GM21423 (cell line): ENCODE measurements around the gene PCDHA2.
"Not testable (repeated sequence)": the region's sequence is repeated elsewhere in the genome, so short reads cannot be mapped to it uniquely, and the experiment has no call there.

ENCODE experiments used
- ATAC-seq: cut with Tn5 transposase; IDR thresholded peaks from one replicate; pipeline ENCODE4 v1.9.1; 2021; ENCODE audit warnings: mild to moderate bottlenecking, moderate library complexity; ENCODE audit not compliant: unreplicated experiment

The PCDHA2 gene

GRCh38 chr5:140794595-140795258 is at the start of gene PCDHA2:
PCDHA2 (plus strand) TSS chr5:140794852.
- no peak for ATAC-seq

DNA sequence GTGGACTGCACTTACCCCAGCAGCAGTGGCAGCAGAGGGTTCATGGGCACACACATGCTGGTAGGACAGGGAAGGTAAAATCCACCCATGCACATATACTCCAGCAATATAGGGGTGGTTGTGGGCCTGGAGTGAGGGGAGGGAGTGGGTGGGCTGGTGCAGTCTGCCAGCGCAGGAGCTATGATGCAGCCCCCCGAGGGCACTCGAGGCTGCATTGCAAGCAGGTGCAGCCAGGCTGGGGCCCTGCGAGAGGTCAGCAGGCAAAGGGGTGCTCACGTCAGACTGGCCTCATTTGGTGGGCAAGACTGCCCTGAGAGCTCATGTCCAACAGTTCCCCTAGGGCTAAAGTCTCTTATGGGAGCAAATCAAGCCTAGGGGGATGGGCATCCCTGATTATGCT is 41.1 kb upstream of the PCDHA2 start:
- no peak for ATAC-seq

DNA sequence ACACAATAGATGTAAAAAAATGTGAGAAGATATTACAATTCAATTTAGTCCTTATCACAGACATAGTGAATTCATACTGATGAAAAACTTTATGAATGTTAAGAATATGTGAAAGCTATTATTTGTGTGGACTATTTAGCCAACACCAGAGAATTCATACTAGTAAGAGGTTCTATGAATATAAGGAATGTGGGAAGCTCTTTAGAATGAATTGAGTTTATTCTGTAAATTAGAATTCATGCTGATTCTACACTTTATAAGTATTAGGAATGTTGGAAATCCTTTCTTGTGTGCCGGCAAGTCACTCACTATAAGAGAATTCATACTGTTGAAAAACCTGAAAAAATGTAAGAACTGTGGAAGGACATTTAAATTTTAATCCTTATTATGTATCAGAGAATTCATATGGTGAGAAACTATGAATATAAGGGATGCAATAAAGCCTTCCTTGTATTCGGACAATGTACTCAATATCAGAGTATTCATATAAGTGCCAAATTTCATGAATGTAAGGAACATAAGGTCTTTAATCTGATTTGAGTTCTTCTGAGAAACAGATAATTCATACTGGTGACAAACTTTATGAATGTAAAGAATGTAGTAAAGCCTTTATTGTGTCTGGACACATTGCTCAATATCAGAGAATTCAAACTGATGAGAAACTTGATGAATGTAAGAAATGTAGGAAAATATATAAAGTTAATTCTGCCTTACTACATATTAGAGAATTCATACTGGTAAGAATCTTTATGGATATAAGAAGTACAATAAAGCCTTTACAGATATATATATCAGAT is 30.3 kb upstream of the PCDHA2 start:
- ATAC-seq: no peak

- ATAC-seq: no peak
These were observed 27.2 kb upstream of the PCDHA2 start for GRCh38 chr5:140767444-140767843.

DNA sequence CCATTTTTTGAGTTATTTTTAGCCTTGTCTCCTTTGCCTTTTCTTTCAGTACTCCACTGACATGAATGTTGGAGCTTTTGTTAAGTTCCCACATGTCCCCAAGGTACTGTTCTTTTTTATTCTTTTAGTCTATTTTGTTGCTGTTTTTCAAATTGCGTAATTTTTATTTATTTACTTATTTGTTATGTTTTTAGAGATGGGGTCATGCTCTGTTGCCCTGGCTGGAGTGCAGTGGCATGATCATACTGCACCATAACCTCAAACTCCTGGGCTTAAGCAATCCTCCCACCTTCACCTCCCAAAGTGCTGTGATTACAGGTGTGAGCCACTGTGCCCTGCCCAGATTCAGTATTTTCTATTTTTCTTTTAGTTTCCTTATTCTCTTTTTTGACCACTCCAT is 14.1 kb upstream of the PCDHA2 start:
- ATAC-seq: no peak

DNA sequence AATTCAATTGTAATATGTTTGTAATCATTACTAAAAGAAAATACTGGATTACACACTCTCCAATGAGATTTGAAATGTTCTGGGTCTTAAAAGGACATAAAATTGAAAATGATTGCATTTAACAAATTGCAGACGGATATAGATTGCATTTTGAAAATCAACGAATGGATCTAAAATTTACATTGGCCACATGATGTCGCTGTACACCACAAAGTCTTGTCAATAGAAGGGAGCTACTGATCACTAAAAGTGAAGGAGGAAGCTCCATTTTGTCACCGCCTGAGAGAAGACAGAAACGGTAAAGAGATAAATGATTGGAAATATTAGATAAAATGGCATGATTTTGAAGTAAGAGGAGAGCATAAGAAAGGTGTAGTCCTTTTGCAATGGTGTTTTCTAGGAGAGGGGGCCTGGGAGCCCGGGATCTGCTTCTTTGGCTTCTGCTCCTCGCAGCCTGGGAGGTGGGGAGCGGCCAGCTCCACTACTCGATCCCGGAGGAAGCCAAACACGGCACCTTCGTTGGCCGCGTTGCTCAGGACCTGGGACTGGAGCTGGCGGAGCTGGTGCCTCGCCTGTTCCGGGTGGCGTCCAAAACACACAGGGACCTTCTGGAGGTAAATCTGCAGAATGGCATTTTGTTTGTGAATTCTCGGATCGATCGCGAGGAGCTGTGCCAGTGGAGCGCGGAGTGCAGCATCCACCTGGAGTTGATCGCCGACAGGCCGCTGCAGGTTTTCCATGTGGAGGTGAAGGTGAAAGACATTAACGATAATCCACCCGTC is 8.6 kb upstream of the PCDHA2 start, which contains the start of gene PCDHA1:
PCDHA1 (plus strand) TSS at position 236 of the 782 bp plus-strand sequence.
- ATAC-seq: no peak

DNA sequence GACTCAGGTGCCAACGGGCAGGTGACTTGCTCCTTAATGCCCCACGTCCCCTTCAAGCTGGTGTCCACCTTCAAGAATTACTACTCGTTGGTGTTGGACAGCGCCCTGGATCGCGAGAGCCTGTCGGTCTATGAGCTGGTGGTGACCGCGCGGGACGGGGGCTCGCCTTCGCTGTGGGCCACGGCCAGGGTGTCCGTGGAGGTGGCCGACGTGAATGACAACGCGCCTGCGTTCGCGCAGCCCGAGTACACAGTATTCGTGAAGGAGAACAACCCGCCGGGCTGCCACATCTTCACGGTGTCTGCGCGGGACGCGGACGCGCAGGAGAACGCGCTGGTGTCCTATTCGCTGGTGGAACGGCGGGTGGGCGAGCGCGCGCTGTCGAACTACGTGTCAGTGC is 7.2 kb upstream of the PCDHA2 start:
- not testable (repeated sequence) for ATAC-seq

GRCh38 chr5:140787849-140788504 is 6.7 kb upstream of the PCDHA2 start:
- not testable (repeated sequence) for ATAC-seq

- ATAC-seq: no peak
These were observed 3.6 kb upstream of the PCDHA2 start for GRCh38 chr5:140791089-140791488.

DNA sequence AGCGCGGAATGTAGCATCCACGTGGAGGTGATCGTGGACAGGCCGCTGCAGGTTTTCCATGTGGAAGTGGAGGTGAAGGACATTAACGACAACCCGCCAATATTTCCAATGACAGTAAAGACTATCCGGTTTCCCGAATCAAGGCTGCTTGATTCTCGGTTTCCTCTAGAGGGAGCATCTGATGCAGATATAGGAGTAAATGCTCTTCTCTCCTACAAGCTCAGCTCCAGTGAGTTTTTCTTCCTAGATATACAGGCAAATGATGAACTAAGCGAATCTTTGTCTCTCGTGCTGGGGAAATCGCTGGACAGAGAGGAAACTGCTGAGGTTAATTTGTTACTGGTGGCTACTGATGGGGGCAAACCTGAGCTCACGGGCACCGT is 598 bp downstream of the PCDHA2 start:
- ATAC-seq: no peak

GRCh38 chr5:140796072-140796717 is 1.5 kb downstream of the PCDHA2 start:
- ATAC-seq: not testable (repeated sequence)

DNA sequence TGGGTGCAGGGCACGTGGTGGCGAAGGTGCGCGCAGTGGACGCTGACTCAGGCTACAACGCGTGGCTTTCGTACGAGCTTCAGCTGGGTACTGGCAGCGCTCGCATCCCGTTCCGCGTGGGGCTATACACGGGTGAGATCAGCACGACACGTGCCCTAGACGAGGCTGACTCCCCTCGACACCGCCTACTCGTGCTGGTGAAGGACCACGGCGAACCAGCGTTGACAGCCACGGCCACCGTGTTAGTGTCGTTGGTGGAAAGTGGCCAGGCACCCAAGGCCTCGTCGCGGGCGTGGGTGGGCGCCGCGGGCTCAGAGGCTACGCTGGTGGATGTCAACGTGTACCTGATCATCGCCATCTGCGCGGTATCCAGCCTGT is 2.1 kb downstream of the PCDHA2 start:
- no peak for ATAC-seq

DNA sequence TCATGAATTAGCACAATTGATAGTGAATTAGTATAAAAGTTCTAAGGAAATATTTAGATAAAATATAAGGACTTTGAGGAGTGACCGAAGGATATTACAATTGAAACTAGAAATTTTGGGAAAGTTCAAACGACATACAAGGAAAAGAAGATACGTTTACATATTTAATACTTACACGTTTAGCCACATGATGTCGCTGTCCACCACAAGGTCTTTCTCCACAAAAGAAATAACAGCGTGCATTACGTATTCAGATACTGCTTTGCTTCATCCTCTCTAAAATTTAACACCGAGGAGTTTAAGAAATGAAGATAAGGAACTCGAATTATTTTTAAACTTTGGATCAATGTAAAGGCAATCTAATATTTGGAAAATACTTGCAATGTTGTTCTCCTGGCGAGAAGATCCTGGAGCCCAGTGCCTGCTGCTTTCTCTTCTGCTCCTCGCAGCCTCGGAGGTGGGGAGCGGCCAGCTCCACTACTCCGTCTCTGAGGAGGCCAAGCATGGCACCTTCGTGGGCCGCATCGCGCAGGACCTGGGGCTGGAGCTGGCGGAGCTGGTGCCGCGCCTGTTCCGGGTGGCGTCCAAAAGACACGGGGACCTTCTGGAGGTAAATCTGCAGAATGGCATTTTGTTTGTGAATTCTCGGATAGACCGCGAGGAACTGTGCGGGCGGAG is 6.3 kb downstream of the PCDHA2 start, which contains the start of gene PCDHA3:
PCDHA3 (plus strand) TSS at position 242 of the 678 bp plus-strand sequence.
- no peak for ATAC-seq

- ATAC-seq: no peak
These were observed 6.8 kb downstream of the PCDHA2 start for GRCh38 chr5:140801494-140801841.

- not testable (repeated sequence) for ATAC-seq
These were observed 7.7 kb downstream of the PCDHA2 start for GRCh38 chr5:140802381-140802780.

DNA sequence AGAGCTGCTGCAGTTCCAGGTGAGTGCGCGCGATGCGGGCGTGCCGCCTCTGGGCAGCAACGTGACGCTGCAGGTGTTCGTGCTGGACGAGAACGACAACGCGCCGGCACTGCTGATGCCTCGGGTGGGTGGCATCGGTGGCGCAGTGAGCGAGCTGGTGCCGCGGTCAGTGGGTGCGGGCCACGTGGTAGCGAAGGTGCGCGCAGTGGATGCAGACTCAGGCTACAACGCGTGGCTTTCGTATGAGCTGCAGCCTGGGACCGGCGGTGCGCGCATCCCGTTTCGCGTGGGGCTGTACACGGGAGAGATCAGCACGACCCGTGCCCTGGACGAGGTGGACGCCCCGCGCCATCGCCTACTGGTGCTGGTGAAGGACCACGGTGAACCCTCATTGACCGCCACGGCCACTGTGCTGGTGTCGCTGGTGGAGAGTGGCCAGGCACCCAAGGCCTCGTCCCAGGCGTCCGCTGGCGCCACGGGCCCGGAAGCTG is 8.2 kb downstream of the PCDHA2 start:
- ATAC-seq: no peak

GRCh38 chr5:140806834-140807775 is 12.5 kb downstream of the PCDHA2 start, which contains the start of gene PCDHA4:
PCDHA4 (plus strand) TSS chr5:140807068.
- ATAC-seq: no peak

- ATAC-seq: not testable (repeated sequence)
These were observed 13.7 kb downstream of the PCDHA2 start for GRCh38 chr5:140808241-140808888.
